Stimulated activated CD4-positive, alpha-beta T cell treated with anti-CD3 and anti-CD28 coated beads, Interleukin-2, amount 100 ng/mL, for 24 hours (primary cell): Measurements from ENCODE around the gene MIS18A.

Experiments used
- DNase-seq, 2 donors: peaks; one replicate each; pipeline ENCODE4 v3.0.0-alpha.2; 2020

The MIS18A gene

DNA sequence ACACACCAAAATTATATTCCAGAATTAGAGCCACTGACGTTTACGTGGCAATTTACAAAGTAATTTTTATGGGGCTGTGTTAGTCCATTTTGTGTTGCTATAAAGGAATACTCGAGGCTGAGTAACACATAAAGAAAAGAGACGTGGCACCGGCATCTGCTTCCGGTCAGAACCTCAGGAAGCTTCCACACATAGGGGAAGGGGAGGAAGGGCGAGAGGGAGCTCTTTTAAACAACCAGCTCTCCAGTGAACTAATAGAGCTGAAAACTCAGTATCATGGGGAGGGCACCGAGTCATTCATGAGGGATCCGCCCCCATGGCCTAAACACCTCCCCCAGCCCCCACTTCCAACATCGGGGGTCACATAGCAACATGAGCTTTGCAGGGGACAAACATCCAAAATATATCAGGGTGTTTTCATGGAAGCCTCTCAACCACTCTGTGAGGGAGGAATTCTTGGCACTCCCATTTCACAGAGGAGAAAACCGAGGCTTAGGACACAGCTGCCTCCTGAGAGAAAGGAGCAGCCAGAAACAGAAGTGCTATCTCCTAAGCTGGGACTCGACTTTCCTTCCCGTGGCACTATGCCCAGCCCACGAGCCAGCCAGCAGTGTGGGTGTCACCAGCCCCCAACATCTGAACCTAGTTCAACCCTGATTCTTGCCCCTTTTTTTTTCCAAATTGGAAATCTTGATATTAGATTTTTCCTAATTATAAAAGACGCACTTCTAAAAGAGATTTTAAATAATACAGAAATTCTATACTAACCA is 29.2 kb downstream of the MIS18A start:
- DNase-seq = no peak

DNA sequence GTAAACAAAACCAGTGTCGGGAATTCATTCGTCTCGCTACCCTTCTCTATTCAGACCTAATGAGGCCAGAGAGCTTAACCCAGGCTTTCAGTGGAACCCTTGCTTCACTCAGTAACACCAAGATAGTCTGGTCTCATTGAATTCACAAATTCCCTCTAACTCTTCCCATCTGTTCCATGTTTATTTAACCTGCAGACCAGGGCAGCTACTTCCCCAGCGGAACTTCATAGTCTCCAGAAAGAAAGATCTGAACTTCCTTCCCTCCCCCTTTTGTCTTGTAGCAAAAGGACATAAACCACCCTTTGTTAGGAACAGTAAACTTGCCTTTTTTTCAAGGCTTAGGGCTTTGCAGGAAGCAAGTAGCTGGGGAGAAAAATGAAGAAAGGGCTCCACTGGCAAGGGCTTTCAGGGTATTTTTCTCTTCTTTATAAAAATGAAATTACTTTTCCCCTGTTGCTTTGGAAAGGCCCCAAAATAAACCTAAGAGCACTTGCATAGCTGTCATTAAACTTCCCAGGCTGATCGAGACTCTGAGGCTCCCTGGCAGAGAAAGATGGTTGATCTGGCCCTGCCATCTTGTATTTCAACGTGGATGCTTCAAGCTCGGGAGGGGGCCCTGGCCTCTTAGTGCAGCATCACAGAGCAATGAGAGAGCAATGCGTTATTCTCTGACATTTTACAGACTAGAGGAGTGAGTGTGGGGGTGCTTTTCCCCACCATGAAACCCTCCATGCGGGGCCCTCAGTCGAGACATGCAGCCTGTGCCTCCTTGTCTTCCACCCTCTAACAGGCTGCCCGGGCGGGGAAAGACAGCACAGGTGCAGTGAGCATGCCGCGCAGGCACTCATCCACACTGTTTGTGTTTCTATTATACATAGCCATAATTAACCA is 30.0 kb downstream of the MIS18A start:
- no peak for DNase-seq

DNA sequence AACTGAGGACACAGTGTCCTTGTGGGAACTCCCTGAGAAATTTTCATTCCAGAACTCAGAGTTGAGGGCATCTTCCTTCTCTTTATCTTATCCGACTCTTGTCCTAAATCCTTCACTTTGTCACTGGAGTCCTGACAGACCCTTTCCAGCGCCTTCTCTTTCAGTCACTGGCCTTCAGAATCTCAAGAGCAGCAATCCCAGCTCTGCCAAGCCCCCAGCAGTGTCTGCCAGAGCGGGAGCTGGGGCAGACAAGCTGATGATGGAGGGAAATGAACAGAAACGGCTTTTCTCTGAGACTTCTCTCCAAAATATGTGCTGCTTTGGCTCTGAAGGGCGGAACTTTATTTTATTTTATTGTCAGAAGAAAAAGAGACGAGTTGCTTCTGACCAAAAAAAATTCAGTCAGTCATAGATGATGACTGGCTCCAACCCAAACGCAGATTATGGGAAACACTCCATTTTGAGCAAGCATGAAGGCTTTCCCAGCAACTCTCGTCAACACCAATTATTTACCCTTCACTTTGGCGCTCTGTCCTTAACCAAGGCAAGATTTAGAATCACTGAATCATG is 32.2 kb downstream of the MIS18A start:
- no peak for DNase-seq

DNA sequence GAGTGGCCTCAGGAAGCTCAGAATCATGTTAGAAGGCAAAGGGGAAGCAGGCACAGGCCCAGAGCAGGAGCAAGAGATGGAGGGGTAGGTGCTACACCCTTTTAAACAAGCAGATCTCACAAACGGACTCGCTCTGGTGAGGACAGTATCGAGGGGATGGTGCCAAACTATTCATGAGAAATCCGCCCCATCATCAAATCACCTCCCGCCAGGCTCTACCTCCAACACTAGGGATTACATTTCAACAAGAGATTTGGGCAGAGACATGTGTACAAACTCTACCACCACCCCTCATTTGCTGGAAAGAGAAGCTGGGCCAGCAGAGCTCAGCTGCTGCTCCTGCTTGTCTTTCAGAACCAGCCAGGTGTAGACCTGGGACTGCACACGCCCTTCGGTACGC is 32.9 kb downstream of the MIS18A start:
- DNase-seq = no peak

DNA sequence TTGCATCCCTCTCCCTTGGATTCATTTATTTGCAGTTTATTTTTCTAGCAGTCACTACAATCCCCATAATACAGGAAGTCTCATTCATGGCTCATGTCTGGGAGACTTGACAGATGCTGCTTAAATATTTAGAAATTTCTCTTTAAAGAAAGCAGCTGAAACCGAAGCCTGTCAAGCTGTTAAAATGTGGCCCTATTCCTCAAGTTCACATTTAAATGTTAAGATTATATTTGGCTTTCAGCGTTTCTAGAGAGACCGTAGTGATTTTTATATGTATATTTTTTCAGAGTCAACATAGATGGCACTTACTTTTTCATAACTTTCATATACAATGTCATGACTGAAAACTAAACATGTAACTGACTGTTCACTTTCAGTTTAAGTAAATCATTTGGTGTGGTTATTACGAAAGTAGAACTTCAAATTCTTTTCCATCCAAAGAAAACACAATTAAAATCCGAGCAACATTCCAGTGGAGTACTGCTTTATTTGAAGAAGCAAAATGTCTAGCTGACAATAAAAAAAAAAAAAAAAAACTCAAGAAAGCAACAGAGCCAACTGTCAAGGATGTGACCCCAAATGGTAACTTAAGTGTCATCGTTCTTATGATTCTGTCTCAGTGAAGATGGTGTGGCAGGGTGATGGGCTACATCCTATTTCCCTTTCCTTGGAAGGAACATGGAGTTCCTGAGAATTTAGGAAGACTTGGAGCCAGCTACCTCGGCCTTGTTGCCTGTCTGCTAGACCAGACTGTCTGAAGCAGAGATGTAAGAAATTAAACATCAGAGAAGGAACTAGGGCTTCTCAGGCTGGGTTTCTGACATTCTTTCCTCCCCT is 37.8 kb downstream of the MIS18A start:
- no peak for DNase-seq

DNA sequence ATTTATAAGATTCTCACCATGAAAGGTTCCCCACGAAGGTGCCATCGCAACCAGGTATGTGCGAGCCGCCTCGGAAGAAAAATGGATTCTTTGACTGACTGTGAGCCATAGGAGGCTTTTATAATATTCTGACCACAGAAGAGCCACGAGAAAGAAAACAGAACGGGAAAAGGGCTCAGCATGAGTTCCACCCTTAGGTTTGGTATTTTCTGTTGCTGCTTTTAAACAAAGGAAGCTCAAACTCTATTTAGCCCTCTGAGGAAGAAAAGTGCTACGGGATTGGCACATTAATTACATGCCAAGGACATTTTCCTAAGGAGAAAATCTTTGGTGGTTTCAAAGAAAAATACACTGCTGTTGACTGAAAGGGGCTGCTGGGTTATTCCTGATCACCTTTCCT is 39.3 kb downstream of the MIS18A start:
- DNase-seq = no peak

DNA sequence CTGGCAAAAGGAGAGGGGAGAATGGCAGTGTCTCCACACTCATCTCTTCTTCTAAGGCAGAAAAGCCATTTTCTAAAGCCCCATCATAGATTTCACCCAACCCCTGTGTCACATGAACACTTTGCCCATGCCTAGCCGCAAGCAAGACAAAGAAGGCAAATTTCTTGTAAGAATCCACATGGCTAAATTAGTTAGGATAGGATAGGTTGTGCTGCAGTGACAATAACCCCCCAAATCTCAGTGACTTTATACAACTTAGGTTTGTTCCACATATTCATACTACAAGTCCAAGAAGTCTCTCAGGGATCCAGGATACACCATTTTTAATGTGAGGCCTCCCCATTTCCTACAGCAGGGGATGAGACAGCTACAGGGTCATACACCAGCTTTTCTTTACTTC is 40.8 kb downstream of the MIS18A start:
- DNase-seq = no peak

DNA sequence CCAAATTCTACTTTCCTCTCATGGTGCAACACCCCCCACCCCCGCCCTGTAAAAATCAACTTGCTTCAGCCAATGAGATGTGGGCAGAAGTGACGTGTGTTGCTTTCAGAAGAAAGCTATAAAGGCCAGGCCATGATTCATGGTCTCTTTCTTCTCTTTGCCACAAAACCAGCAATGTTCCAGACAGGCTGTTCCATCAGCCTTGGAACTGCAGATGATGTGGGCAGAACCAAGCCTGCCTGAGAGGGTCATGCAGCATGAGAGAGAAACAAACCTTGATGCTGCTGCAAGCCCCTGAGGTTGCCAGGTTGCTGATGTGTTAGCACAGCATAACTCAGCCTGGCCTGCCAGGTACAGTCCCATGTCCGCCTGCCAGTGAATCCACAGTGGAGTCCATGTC is 41.8 kb downstream of the MIS18A start:
- DNase-seq = no peak

DNA sequence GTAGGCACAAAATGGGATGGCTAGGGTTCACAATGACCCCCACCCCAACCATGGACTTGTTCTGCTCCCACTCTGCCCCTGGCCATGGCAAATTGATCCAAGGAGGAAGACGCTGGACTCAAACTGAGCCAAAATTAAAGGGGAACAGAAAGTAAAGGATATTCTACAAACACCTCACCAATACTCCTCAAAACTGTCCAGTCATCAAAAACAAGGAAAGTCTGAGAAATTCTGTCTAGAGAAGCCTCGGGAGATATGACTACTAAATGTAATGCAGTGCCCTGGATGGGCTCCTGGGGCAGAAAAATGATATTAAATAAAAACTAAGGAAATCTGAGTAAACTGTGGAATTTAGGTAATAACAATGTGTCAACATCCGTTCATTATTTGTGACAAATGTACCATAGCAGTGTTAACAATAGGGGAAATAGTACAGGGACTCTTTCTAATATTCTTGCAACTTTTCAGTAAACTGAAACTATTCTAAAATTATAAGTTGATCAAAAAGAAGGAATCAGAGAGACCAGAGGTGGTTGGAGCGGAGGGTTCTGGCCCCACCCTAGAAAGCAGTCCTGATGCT is 45.0 kb downstream of the MIS18A start:
- no peak for DNase-seq

DNA sequence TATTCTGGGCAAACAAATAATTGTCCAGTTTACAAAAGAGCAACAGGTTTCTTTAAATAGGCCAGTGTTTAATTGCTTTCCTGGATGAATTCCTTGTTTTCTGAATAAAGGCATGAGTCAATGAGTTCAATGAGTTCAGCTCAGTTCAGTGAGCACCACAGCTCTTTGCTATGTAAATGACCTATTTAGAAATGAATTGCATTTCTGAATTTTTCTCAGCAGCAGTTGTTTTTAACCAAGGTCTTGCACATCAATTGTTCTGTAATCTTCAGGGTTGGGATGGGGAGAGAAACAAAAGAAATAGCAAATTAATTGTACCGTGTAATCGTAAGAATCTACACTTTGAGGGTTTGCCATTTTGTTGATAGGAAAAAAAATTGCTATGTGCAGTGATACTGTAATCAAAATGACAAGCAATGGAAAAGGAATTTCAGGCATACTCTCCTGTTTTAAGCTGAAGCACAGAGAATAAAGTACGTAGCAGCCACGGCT is 45.7 kb downstream of the MIS18A start:
- no peak for DNase-seq

DNA sequence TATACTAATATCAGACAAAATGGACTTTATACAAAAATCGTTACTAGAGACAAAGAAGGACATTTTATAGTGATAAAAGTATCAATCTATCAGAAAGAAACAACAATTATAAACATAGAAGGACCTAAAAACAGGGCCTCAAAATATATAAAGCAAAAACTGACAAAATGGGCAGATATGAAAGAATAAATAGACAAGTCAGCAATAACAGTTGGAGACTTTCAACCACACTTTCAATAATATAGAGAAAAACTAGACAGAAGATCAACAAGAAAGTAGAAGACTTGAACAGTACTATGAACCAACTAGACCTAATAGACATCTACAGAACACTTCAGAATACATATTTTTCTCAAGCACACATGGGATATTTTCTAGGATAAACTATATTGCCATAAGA is 52.4 kb downstream of the MIS18A start:
- no peak for DNase-seq
